Keratinocyte (primary cell): ENCODE data around the gene MTUS2.

Experiments used
- EZH2 ChIP-seq: IDR thresholded peaks from one replicate; pipeline ENCODE4 v1.6.1; 2012; ENCODE audit warnings: inconsistent platforms, mild to moderate bottlenecking, low read length, moderate library complexity
- TF ChIP-seq, protein P1 (sequence below), 3 experiments: IDR thresholded peaks in 1 of 3; conservative IDR thresholded peaks in 1 of 3; optimal IDR thresholded peaks in 1 of 3; 2 replicates in 2 of 3; 3 replicates in 1 of 3; pipeline versions ENCODE3 to v1.5.1; 2011; ENCODE audit warnings: low read length in 3 of 3, mild to moderate bottlenecking in 3 of 3, moderate library complexity in 2 of 3, control low read depth in 1 of 3, inconsistent platforms in 1 of 3; ENCODE audit not compliant: insufficient read depth in 2 of 3; ENCODE audit errors: extremely low read depth in 1 of 3

DNA sequence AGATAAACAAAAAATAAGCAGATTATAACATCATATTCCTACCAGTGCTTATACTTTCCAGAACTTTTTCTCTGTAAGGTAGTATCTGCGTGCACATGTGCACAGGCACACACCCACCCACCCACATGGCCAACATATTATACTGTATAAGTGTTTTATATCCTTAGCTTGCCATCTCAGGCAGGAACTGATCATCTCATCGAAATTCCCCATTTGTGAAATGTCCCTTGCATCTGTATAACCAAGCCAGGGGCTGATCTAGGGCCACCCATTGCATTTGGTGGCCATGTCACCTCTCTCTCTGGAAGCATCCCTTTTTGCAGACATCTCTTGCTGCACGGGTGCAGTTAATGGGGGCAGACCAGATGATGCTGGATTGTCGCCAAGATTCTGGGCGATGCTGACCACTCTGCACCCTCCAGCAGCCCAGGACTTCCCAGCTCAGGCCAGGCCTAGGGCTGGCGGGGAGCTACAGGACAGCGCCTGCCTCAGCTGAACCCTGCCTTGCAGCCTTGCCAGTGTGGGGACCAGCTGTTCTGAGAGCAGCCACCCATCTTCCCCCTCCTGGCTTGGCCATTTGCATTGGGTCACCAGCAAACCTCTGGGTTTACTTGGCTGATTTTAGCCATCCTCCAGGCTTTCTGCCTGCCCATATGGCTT, 679.5 kb downstream of the MTUS2 start:
- TF ChIP-seq, protein P1, sequence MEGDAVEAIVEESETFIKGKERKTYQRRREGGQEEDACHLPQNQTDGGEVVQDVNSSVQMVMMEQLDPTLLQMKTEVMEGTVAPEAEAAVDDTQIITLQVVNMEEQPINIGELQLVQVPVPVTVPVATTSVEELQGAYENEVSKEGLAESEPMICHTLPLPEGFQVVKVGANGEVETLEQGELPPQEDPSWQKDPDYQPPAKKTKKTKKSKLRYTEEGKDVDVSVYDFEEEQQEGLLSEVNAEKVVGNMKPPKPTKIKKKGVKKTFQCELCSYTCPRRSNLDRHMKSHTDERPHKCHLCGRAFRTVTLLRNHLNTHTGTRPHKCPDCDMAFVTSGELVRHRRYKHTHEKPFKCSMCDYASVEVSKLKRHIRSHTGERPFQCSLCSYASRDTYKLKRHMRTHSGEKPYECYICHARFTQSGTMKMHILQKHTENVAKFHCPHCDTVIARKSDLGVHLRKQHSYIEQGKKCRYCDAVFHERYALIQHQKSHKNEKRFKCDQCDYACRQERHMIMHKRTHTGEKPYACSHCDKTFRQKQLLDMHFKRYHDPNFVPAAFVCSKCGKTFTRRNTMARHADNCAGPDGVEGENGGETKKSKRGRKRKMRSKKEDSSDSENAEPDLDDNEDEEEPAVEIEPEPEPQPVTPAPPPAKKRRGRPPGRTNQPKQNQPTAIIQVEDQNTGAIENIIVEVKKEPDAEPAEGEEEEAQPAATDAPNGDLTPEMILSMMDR (optimal IDR thresholded peaks at IDR 0.05 in 1 of 3, IDR thresholded peaks at IDR 0.05 in 1 of 3, conservative IDR thresholded peaks at IDR 0.05 in 1 of 3; ENCODE audit: extremely low read depth in 1 of 3, insufficient read depth in 2 of 3, low read length in 3 of 3) = no peak
- TF ChIP-seq EZH2 = no peak
